ENCODE measurements around the gene NAA10. TPM values are rescaled to one million over a fixed set of nuclear protein-coding genes. Genes with fewer than 3 reads are reported as not detected.
A peak's percentile ranks its signal among the peaks of the same experiment; 100 is the strongest.

NAA10 gene
- total RNA-seq, 2 donors from 2014 or later, result 76.7 to 94.1 TPM

GRCh38 chrX:153884136-153884535, 50.7 kb downstream of the NAA10 start:
- H3K27ac Mint-ChIP-seq, result no peak overlapping the region

DNA sequence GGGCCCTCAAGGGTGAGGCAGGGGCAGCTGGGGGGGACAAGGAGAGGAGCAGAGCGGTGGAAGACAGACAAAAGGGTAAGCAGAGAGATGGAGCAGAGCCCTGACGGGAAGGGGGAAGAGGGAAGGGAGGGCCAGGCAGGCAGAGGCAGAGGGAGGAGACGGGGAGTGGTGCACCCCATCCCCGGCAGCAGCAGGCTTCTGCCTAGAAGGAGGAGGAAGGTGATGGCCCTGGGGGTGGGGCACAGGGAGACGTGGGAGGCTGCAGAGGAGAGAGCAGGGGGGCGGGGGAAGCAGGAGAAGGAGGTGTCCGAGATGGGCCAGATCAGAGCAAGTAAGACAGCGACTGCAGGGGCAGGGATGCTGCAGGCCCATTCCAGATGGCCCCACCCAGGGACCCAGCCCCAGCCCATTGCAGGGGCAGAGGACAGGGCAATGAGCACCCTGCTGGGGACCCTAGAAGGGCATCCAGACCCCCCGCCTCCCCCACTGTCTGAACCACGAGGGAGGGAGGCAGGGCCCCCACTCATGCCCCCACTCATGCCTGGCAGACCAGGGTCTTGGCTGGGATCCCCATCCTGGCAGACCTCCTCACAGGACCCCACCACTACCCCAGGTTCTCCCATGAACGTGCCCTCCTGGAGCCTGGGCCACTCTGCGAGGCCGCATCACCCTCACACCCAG, 51.5 kb downstream of the NAA10 start:
- Mint-ChIP-seq H3K27me3 (ENCODE audit: low read depth) (peaks cover 41% of the 10 kb centered on the region), H3K36me3 (ENCODE audit: insufficient read depth in 2 of 2) (no peaks in the 10 kb centered on the region), H3K9me3 (no peaks in the 10 kb centered on the region), H3K27ac (no peak overlapping the region), H3K4me1 (ENCODE audit: low read depth) (peaks cover 16% of the 10 kb centered on the region), H3K4me3 (no peak overlapping the region)
- ATAC-seq (replicated peaks in 1 of 2) (no peak), DNase-seq (no peak)

More at GRCh38 chrX:153884136-153884535, 50.7 kb downstream of the NAA10 start:
- Mint-ChIP-seq H3K4me3 (peak overlapping the region; percentile 39 to 66), H3K4me1 (ENCODE audit: low read depth) (peaks cover 7% of the 10 kb centered on the region), H3K36me3 (ENCODE audit: insufficient read depth in 2 of 2) (no peaks in the 10 kb centered on the region), H3K9me3 (no peaks in the 10 kb centered on the region), H3K27me3 (ENCODE audit: low read depth) (peaks cover 41% of the 10 kb centered on the region)
- no peak for DNase-seq
- no peak for ATAC-seq (replicated peaks in 1 of 2)

GRCh38 chrX:153882557-153882956, 52.3 kb downstream of the NAA10 start:
- Mint-ChIP-seq H3K27me3 (ENCODE audit: low read depth) (peaks cover 41% of the 10 kb centered on the region), H3K36me3 (ENCODE audit: insufficient read depth in 2 of 2) (no peaks in the 10 kb centered on the region), H3K4me3 (no peak overlapping the region), H3K4me1 (ENCODE audit: low read depth) (peaks cover 23% of the 10 kb centered on the region), H3K9me3 (no peaks in the 10 kb centered on the region), H3K27ac (no peak overlapping the region)
- ATAC-seq (replicated peaks in 1 of 2) (no peak), DNase-seq (no peak)

DNA sequence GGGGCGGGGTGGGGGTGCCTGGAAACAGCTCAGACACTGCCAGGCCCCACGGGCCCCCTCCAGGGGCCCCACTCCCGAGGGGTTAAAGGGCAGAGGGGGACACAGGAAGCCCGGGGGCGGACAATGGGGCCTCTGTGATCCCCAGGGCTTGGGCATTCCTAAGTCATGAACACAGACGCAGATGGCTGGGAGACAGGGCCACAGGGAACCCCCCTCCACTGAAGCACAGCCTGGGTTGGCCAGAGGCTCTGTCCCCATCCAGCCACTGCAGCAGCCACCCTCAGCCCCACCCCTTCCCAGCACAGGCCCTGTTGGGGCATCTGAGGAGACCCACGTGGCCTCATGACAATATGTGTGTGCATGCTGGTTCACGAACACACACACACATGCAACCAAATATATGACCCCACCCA, 52.7 kb downstream of the NAA10 start:
- no peaks in the 10 kb centered on the region for H3K9me3 Mint-ChIP-seq
- peaks cover 41% of the 10 kb centered on the region for H3K27me3 Mint-ChIP-seq (ENCODE audit: low read depth)
- H3K4me3 Mint-ChIP-seq, result no peak overlapping the region
- peaks cover 24% of the 10 kb centered on the region for H3K4me1 Mint-ChIP-seq (ENCODE audit: low read depth)
- no peak overlapping the region for H3K27ac Mint-ChIP-seq
- H3K36me3 Mint-ChIP-seq (ENCODE audit: insufficient read depth in 2 of 2), result no peaks in the 10 kb centered on the region
- ATAC-seq (replicated peaks in 1 of 2), result no peak
- no peak for DNase-seq

DNA sequence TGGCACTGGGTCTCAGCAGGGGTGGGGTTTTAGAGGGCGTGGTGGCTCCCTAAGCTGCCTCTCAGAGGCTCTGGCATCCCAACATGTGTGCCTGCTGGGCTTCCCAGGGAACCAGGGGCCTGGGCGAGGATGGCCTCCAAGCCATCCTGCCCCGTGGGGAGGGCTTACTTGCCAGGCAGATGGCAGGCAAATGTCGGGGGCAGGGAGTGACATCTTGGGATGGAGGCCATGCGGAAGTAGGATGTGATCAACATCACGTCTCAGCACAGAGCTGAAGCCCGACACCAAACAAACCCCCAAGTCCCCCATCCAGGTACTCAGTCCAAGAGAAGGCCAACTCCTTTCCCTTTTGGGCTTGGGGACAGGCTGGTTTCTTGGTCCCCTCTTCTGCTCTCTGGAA, 53.6 kb downstream of the NAA10 start:
- Mint-ChIP-seq H3K4me3 (no peak overlapping the region), H3K36me3 (ENCODE audit: insufficient read depth in 2 of 2) (no peaks in the 10 kb centered on the region), H3K27ac (no peak overlapping the region), H3K4me1 (ENCODE audit: low read depth) (peaks cover 24% of the 10 kb centered on the region), H3K9me3 (peaks cover 0 to under 1% of the 10 kb centered on the region in 2 donors), H3K27me3 (ENCODE audit: low read depth) (peaks cover 44% of the 10 kb centered on the region)
- no peak for ATAC-seq (replicated peaks in 1 of 2)
- no peak for DNase-seq

DNA sequence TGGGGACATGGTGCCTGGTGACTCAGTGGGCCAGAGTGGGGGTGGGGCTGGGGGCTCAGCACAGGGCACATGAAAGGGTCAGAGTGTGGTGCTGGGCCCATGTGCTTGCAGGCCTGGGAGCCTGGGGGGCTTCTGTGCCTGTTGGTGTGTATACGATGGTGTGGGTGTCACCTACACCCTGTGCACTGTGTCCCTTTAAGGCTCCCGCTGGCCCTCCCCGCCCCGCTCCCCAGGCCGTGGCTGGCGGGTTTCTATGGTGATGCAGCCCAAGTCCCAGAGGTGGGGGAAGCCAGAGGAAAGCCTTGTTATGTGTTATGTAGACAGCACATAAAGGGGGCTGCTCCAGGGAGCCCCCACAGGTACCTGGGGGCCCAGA, 54.4 kb downstream of the NAA10 start:
- Mint-ChIP-seq H3K4me3 (no peak overlapping the region), H3K36me3 (ENCODE audit: insufficient read depth in 2 of 2) (no peaks in the 10 kb centered on the region), H3K27ac (no peak overlapping the region), H3K9me3 (peaks cover 0 to 2% of the 10 kb centered on the region in 2 donors), H3K27me3 (ENCODE audit: low read depth) (peaks cover 49% of the 10 kb centered on the region), H3K4me1 (ENCODE audit: low read depth) (peaks cover 24% of the 10 kb centered on the region)
- ATAC-seq (replicated peaks in 1 of 2) (no peak), DNase-seq (no peak)

GRCh38 chrX:153879741-153880439, 54.9 kb downstream of the NAA10 start:
- H3K27ac Mint-ChIP-seq, result no peak overlapping the region
- no peak for DNase-seq
- H3K9me3 Mint-ChIP-seq, result peaks cover 0 to 2% of the 10 kb centered on the region in 2 donors
- H3K4me3 Mint-ChIP-seq, result peak overlapping the region in 1 of 2 donors; percentile 49
- no peak for ATAC-seq (replicated peaks in 1 of 2)
- H3K27me3 Mint-ChIP-seq (ENCODE audit: low read depth), result peaks cover 50% of the 10 kb centered on the region
- peaks cover 24% of the 10 kb centered on the region for H3K4me1 Mint-ChIP-seq (ENCODE audit: low read depth)
- no peaks in the 10 kb centered on the region for H3K36me3 Mint-ChIP-seq (ENCODE audit: insufficient read depth in 2 of 2)

Other genes with a start within 250 kb of the NAA10 start
- 1 to 10 TPM; 1.8 to 2.2 TPM for gene SLC6A8, start 247.1 kb downstream of the NAA10 start, total RNA-seq
- 10 to 100 TPM; 91.5 to 94.1 TPM for gene BCAP31, start 210.7 kb downstream of the NAA10 start, total RNA-seq
- 1 to 10 TPM; 8.0 to 8.3 TPM for gene ABCD1, start 210.2 kb downstream of the NAA10 start, total RNA-seq
- gene PLXNB3, start 170.8 kb downstream of the NAA10 start, total RNA-seq, result 1 to 10 TPM in 1 of 2 donors, under 1 TPM in 1; 0.77 to 1.7 TPM
- not detected for gene SRPK3, start 154.0 kb downstream of the NAA10 start, total RNA-seq
- 10 to 100 TPM; 34.0 to 41.0 TPM for gene IDH3G, start 140.7 kb downstream of the NAA10 start, total RNA-seq
- gene SSR4, start 140.4 kb downstream of the NAA10 start, total RNA-seq, result 100 to 1,000 TPM; 150 to 192 TPM
- 1 to 10 TPM in 1 of 2 donors, under 1 TPM in 1; 0.82 to 5.0 TPM for gene PDZD4, start 104.5 kb downstream of the NAA10 start, total RNA-seq
- 1 to 10 TPM; 1.8 to 2.1 TPM for gene L1CAM, start 48.9 kb downstream of the NAA10 start, total RNA-seq
- not detected for gene AVPR2, start 30.4 kb downstream of the NAA10 start, total RNA-seq
- gene ARHGAP4, start 8.8 kb downstream of the NAA10 start, total RNA-seq, result 100 to 1,000 TPM; 147 to 158 TPM
- 10 to 100 TPM; 11.6 to 13.9 TPM for gene RENBP, start 9.6 kb upstream of the NAA10 start, total RNA-seq
- gene HCFC1, start 36.8 kb upstream of the NAA10 start, total RNA-seq, result 10 to 100 TPM; 59.3 to 65.8 TPM
- 1 to 10 TPM; 9.1 to 9.8 TPM for gene TMEM187, start 37.7 kb upstream of the NAA10 start, total RNA-seq
- 100 to 1,000 TPM; 131 to 150 TPM for gene IRAK1, start 84.9 kb upstream of the NAA10 start, total RNA-seq
- gene MECP2, start 162.7 kb upstream of the NAA10 start, total RNA-seq, result 10 to 100 TPM; 70.4 to 73.5 TPM
- not detected for gene OPN1LW, start 209.2 kb upstream of the NAA10 start, total RNA-seq
- gene OPN1MW, start 247.6 kb upstream of the NAA10 start, total RNA-seq, result not detected